ENCODE data around the gene HSD17B4. TPM values are rescaled to one million over a fixed set of nuclear protein-coding genes. Genes with fewer than 3 reads are reported as not detected.

Gene HSD17B4
- total and polyA plus RNA-seq, 2 of the 13 experiments (the other 11 are each of a cell fraction or from before 2014, with no cell fraction given), result 178 to 399 TPM

DNA sequence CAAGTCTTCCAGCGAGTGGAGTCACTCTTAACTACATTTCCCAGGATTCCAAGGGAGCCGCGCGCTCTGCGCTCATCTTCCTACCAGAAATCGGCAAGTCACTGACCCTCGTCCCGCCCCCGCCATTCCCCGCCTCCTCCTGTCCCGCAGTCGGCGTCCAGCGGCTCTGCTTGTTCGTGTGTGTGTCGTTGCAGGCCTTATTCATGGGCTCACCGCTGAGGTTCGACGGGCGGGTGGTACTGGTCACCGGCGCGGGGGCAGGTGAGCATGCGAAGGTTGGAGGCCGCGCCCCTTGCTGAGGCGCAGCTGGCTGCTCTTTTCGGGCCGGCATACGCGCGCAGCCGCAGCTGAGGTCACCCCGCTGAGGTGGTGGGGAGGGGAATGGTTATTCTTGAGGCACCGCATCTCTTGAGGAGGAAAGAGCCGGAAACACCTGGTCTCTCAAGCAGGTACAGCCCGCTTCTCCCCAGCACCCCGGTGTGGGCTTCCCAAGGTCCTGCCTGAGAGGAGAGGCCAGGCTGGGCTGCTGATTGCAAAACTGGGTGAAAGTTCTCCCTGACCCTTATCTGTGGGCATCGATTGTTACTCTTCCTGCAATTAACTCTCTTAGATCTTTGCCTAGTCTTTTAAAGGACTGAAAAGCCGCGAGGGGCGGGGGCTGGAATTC, at the start of gene HSD17B4 (continued):
- TF ChIP-seq, protein P1, sequence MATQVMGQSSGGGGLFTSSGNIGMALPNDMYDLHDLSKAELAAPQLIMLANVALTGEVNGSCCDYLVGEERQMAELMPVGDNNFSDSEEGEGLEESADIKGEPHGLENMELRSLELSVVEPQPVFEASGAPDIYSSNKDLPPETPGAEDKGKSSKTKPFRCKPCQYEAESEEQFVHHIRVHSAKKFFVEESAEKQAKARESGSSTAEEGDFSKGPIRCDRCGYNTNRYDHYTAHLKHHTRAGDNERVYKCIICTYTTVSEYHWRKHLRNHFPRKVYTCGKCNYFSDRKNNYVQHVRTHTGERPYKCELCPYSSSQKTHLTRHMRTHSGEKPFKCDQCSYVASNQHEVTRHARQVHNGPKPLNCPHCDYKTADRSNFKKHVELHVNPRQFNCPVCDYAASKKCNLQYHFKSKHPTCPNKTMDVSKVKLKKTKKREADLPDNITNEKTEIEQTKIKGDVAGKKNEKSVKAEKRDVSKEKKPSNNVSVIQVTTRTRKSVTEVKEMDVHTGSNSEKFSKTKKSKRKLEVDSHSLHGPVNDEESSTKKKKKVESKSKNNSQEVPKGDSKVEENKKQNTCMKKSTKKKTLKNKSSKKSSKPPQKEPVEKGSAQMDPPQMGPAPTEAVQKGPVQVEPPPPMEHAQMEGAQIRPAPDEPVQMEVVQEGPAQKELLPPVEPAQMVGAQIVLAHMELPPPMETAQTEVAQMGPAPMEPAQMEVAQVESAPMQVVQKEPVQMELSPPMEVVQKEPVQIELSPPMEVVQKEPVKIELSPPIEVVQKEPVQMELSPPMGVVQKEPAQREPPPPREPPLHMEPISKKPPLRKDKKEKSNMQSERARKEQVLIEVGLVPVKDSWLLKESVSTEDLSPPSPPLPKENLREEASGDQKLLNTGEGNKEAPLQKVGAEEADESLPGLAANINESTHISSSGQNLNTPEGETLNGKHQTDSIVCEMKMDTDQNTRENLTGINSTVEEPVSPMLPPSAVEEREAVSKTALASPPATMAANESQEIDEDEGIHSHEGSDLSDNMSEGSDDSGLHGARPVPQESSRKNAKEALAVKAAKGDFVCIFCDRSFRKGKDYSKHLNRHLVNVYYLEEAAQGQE (IDR thresholded peaks at IDR 0.05; ENCODE audit: borderline replicate concordance in 1 of 2, low read depth in 1 of 2, low read length in 2 of 2), result peak in 1 of 2 experiments; percentile 46; a peak in 1 of 4 replicates
- TF ChIP-seq HNRNPL (IDR thresholded peaks at IDR 0.05; ENCODE audit: low read depth, low read length) (0 out of 2 replicates have a peak, but pooled peaks have one; percentile 23), NFIC (IDR thresholded peaks at IDR 0.05; ENCODE audit: low read length) (peak; percentile 87), SNAPC2 (CRISPR knock-in tag; IDR thresholded peaks at IDR 0.05) (no peak), HNRNPK (IDR thresholded peaks at IDR 0.05; ENCODE audit: low read depth, low read length, poor library complexity, severe bottlenecking) (no peak), CREB1 (IDR thresholded peaks at IDR 0.05) (peak; percentile 17; the same call in 1 of the 2 replicates), CREB1 (CRISPR knock-in tag; IDR thresholded peaks at IDR 0.05) (peak; percentile 29; the same call in 1 of the 2 replicates), WIZ (CRISPR knock-in tag; IDR thresholded peaks at IDR 0.05) (0 out of 2 replicates have a peak, but pooled peaks have one; percentile 37), ZNF746 (CRISPR knock-in tag; IDR thresholded peaks at IDR 0.05) (no peak; the same call in 1 of the 2 replicates), ZKSCAN1 (IDR thresholded peaks at IDR 0.05; ENCODE audit: low read length) (no peak)
- TF ChIP-seq, protein P2, sequence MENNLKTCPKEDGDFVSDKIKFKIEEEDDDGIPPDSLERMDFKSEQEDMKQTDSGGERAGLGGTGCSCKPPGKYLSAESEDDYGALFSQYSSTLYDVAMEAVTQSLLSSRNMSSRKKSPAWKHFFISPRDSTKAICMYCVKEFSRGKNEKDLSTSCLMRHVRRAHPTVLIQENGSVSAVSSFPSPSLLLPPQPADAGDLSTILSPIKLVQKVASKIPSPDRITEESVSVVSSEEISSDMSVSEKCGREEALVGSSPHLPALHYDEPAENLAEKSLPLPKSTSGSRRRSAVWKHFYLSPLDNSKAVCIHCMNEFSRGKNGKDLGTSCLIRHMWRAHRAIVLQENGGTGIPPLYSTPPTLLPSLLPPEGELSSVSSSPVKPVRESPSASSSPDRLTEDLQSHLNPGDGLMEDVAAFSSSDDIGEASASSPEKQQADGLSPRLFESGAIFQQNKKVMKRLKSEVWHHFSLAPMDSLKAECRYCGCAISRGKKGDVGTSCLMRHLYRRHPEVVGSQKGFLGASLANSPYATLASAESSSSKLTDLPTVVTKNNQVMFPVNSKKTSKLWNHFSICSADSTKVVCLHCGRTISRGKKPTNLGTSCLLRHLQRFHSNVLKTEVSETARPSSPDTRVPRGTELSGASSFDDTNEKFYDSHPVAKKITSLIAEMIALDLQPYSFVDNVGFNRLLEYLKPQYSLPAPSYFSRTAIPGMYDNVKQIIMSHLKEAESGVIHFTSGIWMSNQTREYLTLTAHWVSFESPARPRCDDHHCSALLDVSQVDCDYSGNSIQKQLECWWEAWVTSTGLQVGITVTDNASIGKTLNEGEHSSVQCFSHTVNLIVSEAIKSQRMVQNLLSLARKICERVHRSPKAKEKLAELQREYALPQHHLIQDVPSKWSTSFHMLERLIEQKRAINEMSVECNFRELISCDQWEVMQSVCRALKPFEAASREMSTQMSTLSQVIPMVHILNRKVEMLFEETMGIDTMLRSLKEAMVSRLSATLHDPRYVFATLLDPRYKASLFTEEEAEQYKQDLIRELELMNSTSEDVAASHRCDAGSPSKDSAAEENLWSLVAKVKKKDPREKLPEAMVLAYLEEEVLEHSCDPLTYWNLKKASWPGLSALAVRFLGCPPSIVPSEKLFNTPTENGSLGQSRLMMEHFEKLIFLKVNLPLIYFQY (CRISPR knock-in tag; IDR thresholded peaks at IDR 0.05; ENCODE audit: borderline replicate concordance), result peak; percentile 63; the same call in 1 of the 2 replicates
